GM21786 (cell line): ENCODE results near the gene CPLX1.
"Not testable (repeated sequence)": the region's sequence is repeated elsewhere in the genome, so short reads cannot be mapped to it uniquely, and the experiment has no call there.

Experiments
- ATAC-seq: cut with Tn5 transposase; IDR thresholded peaks from one replicate; pipeline ENCODE4 v1.9.1; 2021; ENCODE audit not compliant: unreplicated experiment

Gene CPLX1

GRCh38 chr4:739569-739968 is 86.4 kb downstream of the CPLX1 start:
- no peak for ATAC-seq

GRCh38 chr4:738781-739280 is 87.1 kb downstream of the CPLX1 start:
- no peak for ATAC-seq

- not testable (repeated sequence) for ATAC-seq
These were observed 89.4 kb downstream of the CPLX1 start for GRCh38 chr4:736561-736960.

GRCh38 chr4:735583-735982 is 90.3 kb downstream of the CPLX1 start:
- ATAC-seq, result no peak
